Osteocyte (in vitro differentiated cells): ENCODE measurements around the gene KCNT1. TPM values are rescaled to one million over a fixed set of nuclear protein-coding genes. Genes with fewer than 3 reads are reported as not detected.

Source experiments
- DNase-seq: peaks from one replicate; pipeline ENCODE4 v3.0.0; 2021; ENCODE audit warnings: mixed read lengths; ENCODE audit not compliant: unreplicated experiment; ENCODE audit errors: extremely low spot score
- H3K27ac Mint-ChIP-seq: one replicate; pipeline ENCODE4 v1.8.0; 2021; ENCODE audit warnings: mild to moderate bottlenecking, mixed read lengths; ENCODE audit not compliant: unreplicated experiment
- H3K27me3 Mint-ChIP-seq: one replicate; pipeline ENCODE4 v1.8.0; 2021; ENCODE audit warnings: mixed read lengths; ENCODE audit not compliant: unreplicated experiment
- H3K36me3 Mint-ChIP-seq: one replicate; pipeline ENCODE4 v1.8.0; 2021; ENCODE audit warnings: mixed read lengths; ENCODE audit not compliant: unreplicated experiment
- H3K4me1 Mint-ChIP-seq: one replicate; pipeline ENCODE4 v1.8.0; 2021; ENCODE audit warnings: mixed read lengths; ENCODE audit not compliant: unreplicated experiment
- H3K4me3 Mint-ChIP-seq: one replicate; pipeline ENCODE4 v1.8.0; 2021; ENCODE audit warnings: mild to moderate bottlenecking, moderate library complexity, mixed read lengths; ENCODE audit not compliant: unreplicated experiment
- H3K9me3 Mint-ChIP-seq: one replicate; pipeline ENCODE4 v1.8.0; 2021; ENCODE audit warnings: mixed read lengths; ENCODE audit not compliant: unreplicated experiment
- total RNA-seq: library from RNA; stranded (reverse); gene quantifications from 2 replicates; pipeline ENCODE4 v1.2.1, GENCODE V29; 2021
- TF ChIP-seq, protein P1 (sequence below): fragments of 200-600 bp; sonication (generic); IDR thresholded peaks from 2 replicates; pipeline ENCODE4 v1.5.0; 2021; ENCODE audit warnings: antibody characterized with exemption, mild to moderate bottlenecking, moderate library complexity

KCNT1 gene
- total RNA-seq, 1 donor from 2014 or later = not detected

DNA sequence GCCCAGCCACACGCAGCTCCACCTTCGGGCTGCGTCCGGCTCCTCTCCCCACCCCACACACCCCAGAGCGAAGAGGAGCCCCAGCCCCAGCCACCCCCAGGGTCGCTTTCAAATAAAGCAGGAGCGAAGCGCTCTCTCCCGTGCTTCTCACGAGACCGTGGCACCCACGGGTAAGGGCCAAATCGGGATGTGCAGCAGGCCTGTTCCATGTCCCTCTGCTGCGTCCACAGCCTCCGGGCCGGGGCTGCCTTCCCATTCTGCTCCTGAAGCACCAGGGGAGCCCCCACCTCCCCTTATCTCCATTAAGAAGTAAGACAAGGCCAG, 59.8 kb downstream of the KCNT1 start:
- Mint-ChIP-seq H3K4me1 (no peaks in the 10 kb centered on the region), H3K4me3 (no peak overlapping the region), H3K9me3 (no peaks in the 10 kb centered on the region), H3K27ac (no peak overlapping the region), H3K27me3 (no peaks in the 10 kb centered on the region), H3K36me3 (no peaks in the 10 kb centered on the region)
- TF ChIP-seq, protein P1, sequence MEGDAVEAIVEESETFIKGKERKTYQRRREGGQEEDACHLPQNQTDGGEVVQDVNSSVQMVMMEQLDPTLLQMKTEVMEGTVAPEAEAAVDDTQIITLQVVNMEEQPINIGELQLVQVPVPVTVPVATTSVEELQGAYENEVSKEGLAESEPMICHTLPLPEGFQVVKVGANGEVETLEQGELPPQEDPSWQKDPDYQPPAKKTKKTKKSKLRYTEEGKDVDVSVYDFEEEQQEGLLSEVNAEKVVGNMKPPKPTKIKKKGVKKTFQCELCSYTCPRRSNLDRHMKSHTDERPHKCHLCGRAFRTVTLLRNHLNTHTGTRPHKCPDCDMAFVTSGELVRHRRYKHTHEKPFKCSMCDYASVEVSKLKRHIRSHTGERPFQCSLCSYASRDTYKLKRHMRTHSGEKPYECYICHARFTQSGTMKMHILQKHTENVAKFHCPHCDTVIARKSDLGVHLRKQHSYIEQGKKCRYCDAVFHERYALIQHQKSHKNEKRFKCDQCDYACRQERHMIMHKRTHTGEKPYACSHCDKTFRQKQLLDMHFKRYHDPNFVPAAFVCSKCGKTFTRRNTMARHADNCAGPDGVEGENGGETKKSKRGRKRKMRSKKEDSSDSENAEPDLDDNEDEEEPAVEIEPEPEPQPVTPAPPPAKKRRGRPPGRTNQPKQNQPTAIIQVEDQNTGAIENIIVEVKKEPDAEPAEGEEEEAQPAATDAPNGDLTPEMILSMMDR = no peak
- DNase-seq = no peak

DNA sequence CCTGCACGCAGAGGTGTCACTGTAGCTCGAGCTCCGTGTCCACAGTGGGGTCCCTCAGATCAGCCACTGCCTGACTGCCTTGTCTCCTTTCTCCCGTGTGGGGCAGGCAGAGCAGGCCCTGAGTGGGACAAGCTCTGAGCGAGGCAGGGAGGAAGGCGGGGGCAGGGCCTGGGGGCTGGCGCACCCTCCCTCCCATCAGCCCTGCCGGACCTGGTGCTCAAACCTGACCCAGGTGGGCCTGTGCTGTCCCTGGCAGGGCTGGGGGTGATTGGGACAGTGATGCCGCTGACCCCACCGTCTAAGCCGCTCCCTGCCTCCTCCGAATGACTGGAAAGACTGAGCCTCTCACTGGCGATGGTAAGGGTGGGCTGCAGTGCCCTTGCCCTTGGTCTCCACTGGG, 60.9 kb downstream of the KCNT1 start:
- H3K4me3 Mint-ChIP-seq = no peak overlapping the region
- no peak for DNase-seq
- H3K27me3 Mint-ChIP-seq = no peaks in the 10 kb centered on the region
- H3K27ac Mint-ChIP-seq = no peak overlapping the region
- H3K4me1 Mint-ChIP-seq = no peaks in the 10 kb centered on the region
- H3K36me3 Mint-ChIP-seq = no peaks in the 10 kb centered on the region
- TF ChIP-seq, protein P1 = no peak
- H3K9me3 Mint-ChIP-seq = no peaks in the 10 kb centered on the region

DNA sequence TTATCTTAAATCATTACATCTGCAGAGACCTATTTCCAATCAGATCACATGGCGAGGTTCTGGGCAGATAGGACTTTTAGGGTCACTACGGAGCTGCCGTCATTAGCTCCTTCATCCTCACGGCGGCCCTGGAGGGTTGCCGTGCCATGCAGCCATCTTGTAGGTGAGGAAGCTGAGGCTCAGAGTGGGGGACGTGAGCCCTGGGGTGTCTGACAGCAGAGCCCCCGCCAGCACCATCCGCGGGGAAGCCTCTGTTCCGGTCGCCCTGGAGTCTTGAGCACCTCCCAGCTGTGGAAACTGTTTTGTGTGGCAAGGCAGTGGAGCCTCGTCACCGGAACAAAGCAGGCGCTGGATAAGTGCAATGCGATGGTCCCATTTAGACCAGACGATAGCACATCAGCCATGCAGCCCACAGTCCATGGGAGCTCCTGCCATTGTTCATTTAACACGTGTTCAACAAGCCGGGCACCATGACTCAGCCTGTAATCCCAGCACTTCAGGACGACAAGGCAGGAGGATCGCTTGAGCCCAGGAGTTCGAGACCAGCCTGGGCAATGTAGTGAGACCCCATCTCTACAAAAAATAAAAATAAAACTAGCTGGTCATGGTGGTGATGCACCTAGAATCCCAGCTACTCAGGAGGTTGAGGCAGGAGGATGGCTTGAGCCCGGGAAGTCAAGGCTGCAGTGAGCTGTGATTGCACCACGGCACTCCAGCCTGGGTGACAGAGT, 61.9 kb downstream of the KCNT1 start:
- TF ChIP-seq, protein P1 = no peak
- Mint-ChIP-seq H3K9me3 (no peaks in the 10 kb centered on the region), H3K4me3 (no peak overlapping the region), H3K36me3 (no peaks in the 10 kb centered on the region), H3K4me1 (no peaks in the 10 kb centered on the region), H3K27ac (no peak overlapping the region), H3K27me3 (no peaks in the 10 kb centered on the region)
- no peak for DNase-seq

DNA sequence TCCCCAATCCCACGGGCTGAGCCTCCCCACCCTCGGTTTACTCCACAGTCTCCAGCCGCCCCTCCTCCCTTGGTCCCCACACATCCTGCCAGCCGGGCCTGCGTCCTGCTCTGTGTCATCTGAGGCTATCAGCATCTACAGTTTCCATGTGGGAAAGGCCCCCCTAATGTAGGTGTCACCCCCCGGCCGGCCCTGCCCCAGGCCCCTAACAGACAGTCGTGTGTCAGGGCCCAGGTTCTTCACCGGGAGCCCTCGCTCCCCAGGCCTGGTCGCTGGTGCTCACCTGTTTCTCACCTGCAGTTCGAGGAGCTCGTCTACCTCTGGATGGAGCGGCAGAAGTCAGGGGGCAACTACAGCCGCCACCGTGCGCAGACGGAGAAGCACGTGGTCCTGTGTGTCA, 62.7 kb downstream of the KCNT1 start:
- no peaks in the 10 kb centered on the region for H3K9me3 Mint-ChIP-seq
- no peak overlapping the region for H3K4me3 Mint-ChIP-seq
- TF ChIP-seq, protein P1 = no peak
- H3K36me3 Mint-ChIP-seq = no peaks in the 10 kb centered on the region
- no peak overlapping the region for H3K27ac Mint-ChIP-seq
- no peak for DNase-seq
- H3K27me3 Mint-ChIP-seq = no peaks in the 10 kb centered on the region
- H3K4me1 Mint-ChIP-seq = no peaks in the 10 kb centered on the region

DNA sequence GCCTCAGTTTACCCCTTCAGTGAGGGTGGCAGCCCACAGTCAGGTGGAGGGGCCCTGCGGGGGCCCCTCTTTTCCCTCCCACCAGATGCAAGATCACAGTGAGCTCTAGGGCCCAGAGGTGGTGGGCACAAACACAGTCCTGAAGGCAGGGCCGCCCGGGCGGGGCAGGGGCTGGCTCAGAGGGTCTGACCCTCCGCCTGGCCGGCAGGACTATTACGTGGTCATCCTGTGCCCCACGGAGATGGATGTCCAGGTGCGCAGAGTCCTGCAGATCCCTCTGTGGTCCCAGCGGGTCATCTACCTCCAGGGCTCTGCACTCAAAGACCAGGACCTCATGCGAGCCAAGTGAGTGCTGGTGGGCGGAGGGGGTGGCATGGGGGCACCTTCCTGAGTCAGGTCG, 63.4 kb downstream of the KCNT1 start:
- Mint-ChIP-seq H3K4me1 (no peaks in the 10 kb centered on the region), H3K4me3 (no peak overlapping the region)

More for the DNA sequence above, 63.4 kb downstream of the KCNT1 start:
- TF ChIP-seq, protein P1 = no peak
- no peak overlapping the region for H3K27ac Mint-ChIP-seq
- no peaks in the 10 kb centered on the region for H3K9me3 Mint-ChIP-seq
- no peak for DNase-seq
- H3K36me3 Mint-ChIP-seq = no peaks in the 10 kb centered on the region
- no peaks in the 10 kb centered on the region for H3K27me3 Mint-ChIP-seq
